PC-9 (cell line): ENCODE measurements around the gene FAM98B. TPM values are rescaled to one million over a fixed set of nuclear protein-coding genes. Genes with fewer than 3 reads are reported as not detected.

Experiments
- BruUV-seq: library from RNA; stranded (reverse); fragments of 400-500 nt; replicated peaks from 2 replicates; lab custom pipeline; 2021; lab: Mats Ljungman, UMichigan
- CTCF ChIA-PET: fragments of 300-600 bp; sonication (Branson Sonifier 250); formaldehyde crosslinking; loops from one replicate; lab custom pipeline; 2022; ENCODE audit warnings: antibody characterized with exemption; lab: Charles Lee
- POLR2A ChIA-PET: fragments of 300-600 bp; sonication (Branson Sonifier 250); formaldehyde crosslinking; loops from one replicate; lab custom pipeline; 2022; ENCODE audit warnings: antibody characterized with exemption; ENCODE audit not compliant: unreplicated experiment; lab: Charles Lee
- DNase-seq, 2 experiments: peaks; one replicate each; pipeline versions ENCODE4 v3.0.0 to v3.0.0-alpha.2; 2015 to 2022; ENCODE audit warnings: mixed read lengths in 1 of 2
- H2AFZ ChIP-seq: fragments of 200-600 bp; sonication (generic); 2 replicates; pipeline ENCODE4 v1.8.1; 2017; ENCODE audit warnings: antibody characterized with exemption
- H3F3A ChIP-seq: fragments of 200-600 bp; sonication (generic); 2 replicates; pipeline ENCODE4 v1.8.1; 2017; ENCODE audit warnings: antibody characterized with exemption, mild to moderate bottlenecking, low read depth; ENCODE audit not compliant: insufficient read depth
- H3K27ac ChIP-seq: fragments of 200-600 bp; sonication (generic); 2 replicates; pipeline ENCODE4 v1.6.1; 2016; ENCODE audit warnings: mixed run types
- H3K27me3 ChIP-seq: fragments of 200-600 bp; sonication (generic); 2 replicates; pipeline ENCODE4 v1.6.1; 2016; ENCODE audit warnings: low read depth, mixed run types; ENCODE audit not compliant: insufficient read depth
- H3K36me3 ChIP-seq: fragments of 200-600 bp; sonication (generic); 2 replicates; pipeline ENCODE4 v1.6.1; 2016; ENCODE audit warnings: low read depth, mixed run types
- H3K4me1 ChIP-seq: fragments of 200-600 bp; sonication (generic); replicated peaks from 2 replicates; pipeline ENCODE4 v1.6.1; 2016; ENCODE audit warnings: mixed run types; ENCODE audit not compliant: insufficient read depth
- H3K4me2 ChIP-seq: fragments of 200-600 bp; sonication (generic); 2 replicates; pipeline ENCODE4 v1.6.1; 2017; ENCODE audit warnings: mixed run types
- H3K4me3 ChIP-seq: fragments of 200-600 bp; sonication (generic); 2 replicates; pipeline ENCODE4 v1.6.1; 2016; ENCODE audit warnings: mixed run types
- H3K79me2 ChIP-seq: fragments of 200-600 bp; sonication (generic); 2 replicates; pipeline ENCODE4 v1.6.1; 2017; ENCODE audit warnings: low read depth, mixed run types
- H3K9me2 ChIP-seq: fragments of 200-600 bp; sonication (generic); 2 replicates; pipeline ENCODE4 v1.8.1; 2017; ENCODE audit warnings: mild to moderate bottlenecking; ENCODE audit not compliant: insufficient read depth
- H3K9me3 ChIP-seq: fragments of 200-600 bp; sonication (generic); 2 replicates; pipeline ENCODE4 v1.8.1; 2016; ENCODE audit warnings: low read depth; ENCODE audit not compliant: insufficient read depth
- H4K20me1 ChIP-seq: fragments of 200-600 bp; sonication (generic); 2 replicates; pipeline ENCODE4 v1.8.1; 2017; ENCODE audit not compliant: insufficient read depth
- EZH2 ChIP-seq: fragments of 200-600 bp; sonication (generic); IDR thresholded peaks from 2 replicates; pipeline ENCODE4 v1.8.0; 2017; ENCODE audit warnings: antibody characterized with exemption, low read depth
- intact Hi-C: fragments of 100-400 bp; cut with micrococcal nuclease; formaldehyde crosslinking; loops from one replicate; pipeline ENCODE4 v1.10.0; 2022; ENCODE audit not compliant: unreplicated experiment
- total RNA-seq: library from RNA; stranded (reverse); gene quantifications from 2 replicates; pipeline ENCODE4 v1.2.3, GENCODE V29; 2021
- TF ChIP-seq, protein P1 (sequence below): fragments of 200-600 bp; sonication (generic); conservative IDR thresholded peaks from 2 replicates; pipeline ENCODE4 v1.6.1; 2017; ENCODE audit warnings: mixed run types, antibody characterized with exemption, mild to moderate bottlenecking, moderate library complexity

Gene FAM98B
- total RNA-seq, 1 experiment from 2014 or later: 34.7 TPM

DNA sequence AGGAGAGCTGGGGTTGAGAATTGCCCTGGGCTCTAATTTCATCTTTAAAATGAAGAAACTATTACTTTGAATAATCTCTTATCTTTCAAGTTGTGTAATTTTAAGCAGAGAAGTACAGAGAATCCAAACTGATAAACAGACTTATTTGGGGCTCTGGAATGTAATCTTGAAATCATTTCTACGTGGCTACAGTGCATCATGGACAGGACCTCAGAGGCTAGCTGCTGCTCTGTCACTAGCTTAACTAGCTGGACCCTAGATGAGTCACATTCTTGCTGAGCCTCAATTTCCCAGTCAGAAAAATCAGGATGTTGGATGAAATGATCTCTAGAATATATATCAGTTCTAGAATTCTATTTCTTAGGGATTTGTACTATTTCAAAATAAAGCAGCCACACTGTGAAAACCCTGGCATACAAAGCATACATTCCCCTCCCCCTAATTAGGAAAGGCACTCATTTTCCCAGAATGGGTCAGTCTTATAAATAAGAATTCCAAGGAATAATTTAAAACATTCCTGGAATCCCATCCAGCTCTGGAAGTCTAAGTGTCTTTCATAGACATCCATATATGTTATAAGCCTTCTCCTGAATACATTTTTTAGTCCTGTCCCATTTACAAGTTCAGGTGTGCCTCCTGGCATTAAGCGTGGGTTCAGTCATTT lies 63.5 kb downstream of the FAM98B start:
- H3K9me3 ChIP-seq: no peaks in the 10 kb centered on the region
- intact Hi-C loops: no loop called here
- no peak overlapping the region for H3K27ac ChIP-seq
- no peaks in the 10 kb centered on the region for H4K20me1 ChIP-seq
- BruUV-seq: no TSS peak
- H2AFZ ChIP-seq: no peak overlapping the region
- H3K27me3 ChIP-seq: no peaks in the 10 kb centered on the region
- H3K4me3 ChIP-seq: no peak overlapping the region
- no peak for DNase-seq
- H3K79me2 ChIP-seq: no peaks in the 10 kb centered on the region
- no peaks in the 10 kb centered on the region for H3K4me1 ChIP-seq
- H3K9me2 ChIP-seq: no peaks in the 10 kb centered on the region
- TF ChIP-seq EZH2: no peak
- TF ChIP-seq, protein P1, sequence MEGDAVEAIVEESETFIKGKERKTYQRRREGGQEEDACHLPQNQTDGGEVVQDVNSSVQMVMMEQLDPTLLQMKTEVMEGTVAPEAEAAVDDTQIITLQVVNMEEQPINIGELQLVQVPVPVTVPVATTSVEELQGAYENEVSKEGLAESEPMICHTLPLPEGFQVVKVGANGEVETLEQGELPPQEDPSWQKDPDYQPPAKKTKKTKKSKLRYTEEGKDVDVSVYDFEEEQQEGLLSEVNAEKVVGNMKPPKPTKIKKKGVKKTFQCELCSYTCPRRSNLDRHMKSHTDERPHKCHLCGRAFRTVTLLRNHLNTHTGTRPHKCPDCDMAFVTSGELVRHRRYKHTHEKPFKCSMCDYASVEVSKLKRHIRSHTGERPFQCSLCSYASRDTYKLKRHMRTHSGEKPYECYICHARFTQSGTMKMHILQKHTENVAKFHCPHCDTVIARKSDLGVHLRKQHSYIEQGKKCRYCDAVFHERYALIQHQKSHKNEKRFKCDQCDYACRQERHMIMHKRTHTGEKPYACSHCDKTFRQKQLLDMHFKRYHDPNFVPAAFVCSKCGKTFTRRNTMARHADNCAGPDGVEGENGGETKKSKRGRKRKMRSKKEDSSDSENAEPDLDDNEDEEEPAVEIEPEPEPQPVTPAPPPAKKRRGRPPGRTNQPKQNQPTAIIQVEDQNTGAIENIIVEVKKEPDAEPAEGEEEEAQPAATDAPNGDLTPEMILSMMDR: no peak
- H3F3A ChIP-seq: no peaks in the 10 kb centered on the region
- H3K4me2 ChIP-seq: no peak overlapping the region
- ChIA-PET CTCF (interaction anchor here (0.8 kb wide), 1 partner anchor 173 kb away, joined by 3 read pairs; no protein-coding TSS in a partner anchor), POLR2A (no interaction called here)
- no peaks in the 10 kb centered on the region for H3K36me3 ChIP-seq

DNA sequence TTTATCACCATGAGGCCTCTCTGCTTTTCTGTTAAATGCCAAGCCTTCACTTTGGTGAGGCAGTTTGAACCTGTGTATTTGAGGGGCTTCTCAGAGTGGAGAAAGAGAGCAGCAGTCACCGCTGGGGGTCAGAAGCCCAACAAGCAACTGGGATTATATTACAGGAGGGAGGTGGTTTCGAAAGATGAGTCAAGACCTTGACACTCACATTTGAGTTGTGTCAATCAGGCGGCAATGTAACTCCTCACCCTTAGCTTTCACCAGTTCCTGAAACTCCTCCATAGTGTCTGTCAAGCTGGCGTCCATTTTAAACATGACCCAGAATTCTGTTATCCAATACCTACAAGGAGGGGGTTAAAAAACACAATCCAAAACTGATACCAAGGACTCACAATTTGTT lies 64.2 kb downstream of the FAM98B start:
- Histone ChIP-seq H3K9me2 (no peaks in the 10 kb centered on the region), H3K27me3 (no peaks in the 10 kb centered on the region), H3K9me3 (no peaks in the 10 kb centered on the region), H4K20me1 (no peaks in the 10 kb centered on the region), H3K4me3 (no peak overlapping the region), H3F3A (no peaks in the 10 kb centered on the region), H3K36me3 (no peaks in the 10 kb centered on the region), H3K4me2 (no peak overlapping the region), H2AFZ (no peak overlapping the region), H3K4me1 (no peaks in the 10 kb centered on the region), H3K79me2 (no peaks in the 10 kb centered on the region), H3K27ac (no peak overlapping the region)
- no TSS peak for BruUV-seq
- intact Hi-C loops: no loop called here
- no peak for DNase-seq
- POLR2A ChIA-PET: no interaction called here
- CTCF ChIA-PET: no interaction called here
- TF ChIP-seq, protein P1: no peak
- no peak for TF ChIP-seq EZH2

- intact Hi-C loops: no loop called here
- Histone ChIP-seq H3K9me2 (no peaks in the 10 kb centered on the region), H3K4me1 (no peaks in the 10 kb centered on the region), H3K9me3 (no peaks in the 10 kb centered on the region), H3F3A (no peaks in the 10 kb centered on the region), H3K27ac (no peak overlapping the region), H2AFZ (no peak overlapping the region), H3K4me2 (no peak overlapping the region), H3K36me3 (no peaks in the 10 kb centered on the region), H4K20me1 (no peaks in the 10 kb centered on the region), H3K27me3 (no peaks in the 10 kb centered on the region), H3K4me3 (no peak overlapping the region), H3K79me2 (no peaks in the 10 kb centered on the region)
- POLR2A ChIA-PET: no interaction called here
- DNase-seq: no peak
- CTCF ChIA-PET: no interaction called here
- BruUV-seq: no TSS peak
- TF ChIP-seq, protein P1: no peak
- no peak for TF ChIP-seq EZH2
These were observed 66.1 kb downstream of the FAM98B start for GRCh38 chr15:38520035-38520434.
